A673 (cell line): ENCODE measurements around the gene AGBL4.

ENCODE experiments used
- CTCF ChIP-seq: fragments of 300-800, 200-600 bp; sonication (generic); conservative IDR thresholded peaks from 2 replicates; pipeline ENCODE4 v1.5.1; 2017; ENCODE audit warnings: low read depth, mild to moderate bottlenecking, antibody characterized with exemption, low read length, moderate library complexity, mixed read lengths
- EZH2 ChIP-seq: fragments of 200-600 bp; sonication (generic); IDR thresholded peaks from 2 replicates; pipeline ENCODE4 v1.6.1; 2017; ENCODE audit warnings: borderline replicate concordance, low read depth, mild to moderate bottlenecking, mixed read lengths, antibody characterized with exemption, low read length; ENCODE audit not compliant: poor library complexity, severe bottlenecking

GRCh38 chr1:49190138-49190537 lies 833.6 kb downstream of the AGBL4 start:
- TF ChIP-seq EZH2 (no peak), CTCF (no peak)
